ENCODE measurements around the gene NUDT14.

GRCh38 chr14:105185973-105186372 lies 4.9 kb upstream of the NUDT14 start:
- TF ChIP-seq CTCF (IDR thresholded peaks at IDR 0.05) (no peak), POLR2A (IDR thresholded peaks at IDR 0.05) (no peak)
